Erythroblast (primary cell): ENCODE measurements around the gene DIO3.
"Not testable (repeated sequence)": the region's sequence is repeated elsewhere in the genome, so short reads cannot be mapped to it uniquely, and the experiment has no call there.

Source experiments
- GATA1 ChIP-seq: IDR thresholded peaks from 2 replicates; pipeline ENCODE4 v1.6.1; 2011; ENCODE audit warnings: low read depth, mild to moderate bottlenecking, control low read depth, low read length, moderate library complexity
- POLR2A ChIP-seq: IDR thresholded peaks from 2 replicates; pipeline ENCODE4 v1.6.1; 2011; ENCODE audit warnings: mild to moderate bottlenecking, low read length

DNA sequence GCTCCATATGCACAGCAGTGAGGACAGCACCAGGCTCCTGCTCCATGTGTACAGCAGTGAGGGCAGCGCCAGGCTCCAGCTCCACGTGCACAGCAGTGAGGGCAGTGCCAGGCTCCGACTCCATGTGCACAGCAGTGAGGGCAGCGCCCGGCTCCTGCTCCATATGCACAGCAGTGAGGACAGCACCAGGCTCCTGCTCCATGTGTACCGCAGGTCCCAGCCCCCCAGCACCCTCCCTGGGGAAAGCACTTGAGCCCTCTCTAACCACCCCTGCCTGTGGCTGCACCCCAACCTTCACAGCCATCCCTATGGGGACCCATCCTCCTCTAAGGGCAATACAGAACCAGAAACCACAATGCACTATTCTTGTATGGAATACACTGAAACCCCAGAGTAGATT, 11.2 kb downstream of the DIO3 start:
- not testable (repeated sequence) for TF ChIP-seq POLR2A, GATA1
